ENCODE results near the gene PNPO.

Gene PNPO

GRCh38 chr17:47997586-47997985, 56.2 kb downstream of the PNPO start:
- peaks cover 0 to 4% (median 0%) of the 10 kb centered on the region in 4 donors for H3K4me1 ChIP-seq
- H3K36me3 ChIP-seq, result no peaks in the 10 kb centered on the region
- DNase-seq, result no peak
- no peak overlapping the region for H3K27ac ChIP-seq
- no peak for TF ChIP-seq CTCF (IDR thresholded peaks at IDR 0.05)
- intact Hi-C loops (cut with DNase I; ENCODE audit: low total_unique reads), result no loop called here
- no peak overlapping the region for H3K4me3 ChIP-seq
- peaks cover 0 to 39% of the 10 kb centered on the region in 2 donors for H3K27me3 ChIP-seq
- no peaks in the 10 kb centered on the region for H3K9me3 ChIP-seq

GRCh38 chr17:47998044-47998443, 56.7 kb downstream of the PNPO start:
- Histone ChIP-seq H3K4me3 (no peak overlapping the region), H3K27ac (no peak overlapping the region), H3K9me3 (no peaks in the 10 kb centered on the region), H3K27me3 (peaks cover 0 to 37% of the 10 kb centered on the region in 2 donors), H3K36me3 (no peaks in the 10 kb centered on the region), H3K4me1 (peaks cover 0 to 9% (median 0%) of the 10 kb centered on the region in 4 donors)
- no peak for TF ChIP-seq CTCF (IDR thresholded peaks at IDR 0.05)
- intact Hi-C loops (cut with DNase I; ENCODE audit: low total_unique reads), result no loop called here
- DNase-seq, result no peak

All from tibial artery (tissue), 4 donors.